ENCODE measurements around the gene JHY.

The JHY gene

DNA sequence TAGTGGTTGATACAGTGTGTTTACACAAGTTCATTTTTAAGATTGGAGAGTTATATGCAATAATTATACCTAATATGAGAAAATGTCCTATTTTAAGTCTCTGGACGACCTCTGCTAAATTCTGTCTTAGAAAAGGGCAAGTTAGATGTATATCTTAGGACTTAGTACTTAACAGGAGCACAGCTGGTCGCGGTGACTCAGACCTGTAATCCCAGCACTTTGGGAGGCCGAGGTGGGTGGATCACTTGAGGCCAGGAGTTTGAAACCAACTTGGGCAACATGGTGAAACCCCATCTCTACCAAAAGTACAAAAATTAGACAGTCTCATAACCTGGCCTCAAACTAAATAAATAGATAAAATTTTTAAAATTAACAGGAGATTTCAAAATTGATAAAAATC, 71.9 kb downstream of the JHY start:
- Histone ChIP-seq H3K36me3 (ENCODE audit: insufficient read depth, low read length) (no peaks in the 10 kb centered on the region), H3K27me3 (ENCODE audit: insufficient read depth, low read length, poor library complexity) (peaks cover 16% of the 10 kb centered on the region), H3K79me2 (ENCODE audit: insufficient read depth, low read length) (no peaks in the 10 kb centered on the region), H4K20me1 (ENCODE audit: insufficient read depth, low read length) (no peaks in the 10 kb centered on the region), H2AFZ (ENCODE audit: low read depth, low read length) (no peak overlapping the region), H3K27ac (ENCODE audit: low read length) (no peak overlapping the region), H3K4me3 (ENCODE audit: low read depth in 1 of 2, low read length in 2 of 2) (no peak overlapping the region), H3K4me1 (ENCODE audit: insufficient read depth, low read length) (no peaks in the 10 kb centered on the region), H3K9me3 (ENCODE audit: insufficient read depth, low read length, severe bottlenecking) (no peaks in the 10 kb centered on the region), H3K9ac (ENCODE audit: low read depth, low read length) (no peak overlapping the region), H3K4me2 (ENCODE audit: insufficient read depth, low read length) (no peak overlapping the region)
- TF ChIP-seq, protein P1, sequence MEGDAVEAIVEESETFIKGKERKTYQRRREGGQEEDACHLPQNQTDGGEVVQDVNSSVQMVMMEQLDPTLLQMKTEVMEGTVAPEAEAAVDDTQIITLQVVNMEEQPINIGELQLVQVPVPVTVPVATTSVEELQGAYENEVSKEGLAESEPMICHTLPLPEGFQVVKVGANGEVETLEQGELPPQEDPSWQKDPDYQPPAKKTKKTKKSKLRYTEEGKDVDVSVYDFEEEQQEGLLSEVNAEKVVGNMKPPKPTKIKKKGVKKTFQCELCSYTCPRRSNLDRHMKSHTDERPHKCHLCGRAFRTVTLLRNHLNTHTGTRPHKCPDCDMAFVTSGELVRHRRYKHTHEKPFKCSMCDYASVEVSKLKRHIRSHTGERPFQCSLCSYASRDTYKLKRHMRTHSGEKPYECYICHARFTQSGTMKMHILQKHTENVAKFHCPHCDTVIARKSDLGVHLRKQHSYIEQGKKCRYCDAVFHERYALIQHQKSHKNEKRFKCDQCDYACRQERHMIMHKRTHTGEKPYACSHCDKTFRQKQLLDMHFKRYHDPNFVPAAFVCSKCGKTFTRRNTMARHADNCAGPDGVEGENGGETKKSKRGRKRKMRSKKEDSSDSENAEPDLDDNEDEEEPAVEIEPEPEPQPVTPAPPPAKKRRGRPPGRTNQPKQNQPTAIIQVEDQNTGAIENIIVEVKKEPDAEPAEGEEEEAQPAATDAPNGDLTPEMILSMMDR (IDR thresholded peaks at IDR 0.05; ENCODE audit: borderline replicate concordance, extremely low read depth, low read length, poor library complexity, severe bottlenecking): no peak
- no peak for TF ChIP-seq EZH2 (IDR thresholded peaks at IDR 0.05; ENCODE audit: borderline replicate concordance, low read depth, low read length, severe bottlenecking)
- no peak for ATAC-seq (ENCODE audit: insufficient read depth, low read depth)
- no peak for DNase-seq

- Histone ChIP-seq H3K27ac (ENCODE audit: low read length) (no peak overlapping the region), H3K4me1 (ENCODE audit: insufficient read depth, low read length) (no peaks in the 10 kb centered on the region), H4K20me1 (ENCODE audit: insufficient read depth, low read length) (no peaks in the 10 kb centered on the region), H3K79me2 (ENCODE audit: insufficient read depth, low read length) (no peaks in the 10 kb centered on the region), H3K36me3 (ENCODE audit: insufficient read depth, low read length) (no peaks in the 10 kb centered on the region), H3K4me3 (ENCODE audit: low read depth in 1 of 2, low read length in 2 of 2) (no peak overlapping the region), H3K4me2 (ENCODE audit: insufficient read depth, low read length) (no peak overlapping the region), H3K9me3 (ENCODE audit: insufficient read depth, low read length, severe bottlenecking) (no peaks in the 10 kb centered on the region), H2AFZ (ENCODE audit: low read depth, low read length) (no peak overlapping the region), H3K27me3 (ENCODE audit: insufficient read depth, low read length, poor library complexity) (peaks cover 16% of the 10 kb centered on the region), H3K9ac (ENCODE audit: low read depth, low read length) (no peak overlapping the region)
- TF ChIP-seq, protein P1 (IDR thresholded peaks at IDR 0.05; ENCODE audit: borderline replicate concordance, extremely low read depth, low read length, poor library complexity, severe bottlenecking): no peak
- TF ChIP-seq EZH2 (IDR thresholded peaks at IDR 0.05; ENCODE audit: borderline replicate concordance, low read depth, low read length, severe bottlenecking): no peak
- ATAC-seq (ENCODE audit: insufficient read depth, low read depth): no peak
- no peak for DNase-seq
These were observed 81.4 kb downstream of the JHY start for GRCh38 chr11:122963961-122964360.

GRCh38 chr11:122976061-122976733, 93.6 kb downstream of the JHY start:
- no peak for TF ChIP-seq EZH2 (IDR thresholded peaks at IDR 0.05; ENCODE audit: borderline replicate concordance, low read depth, low read length, severe bottlenecking)
- no peak for DNase-seq
- Histone ChIP-seq H3K27me3 (ENCODE audit: insufficient read depth, low read length, poor library complexity) (peaks cover 13% of the 10 kb centered on the region), H2AFZ (ENCODE audit: low read depth, low read length) (no peak overlapping the region), H3K4me2 (ENCODE audit: insufficient read depth, low read length) (no peak overlapping the region), H3K4me1 (ENCODE audit: insufficient read depth, low read length) (no peaks in the 10 kb centered on the region), H3K9ac (ENCODE audit: low read depth, low read length) (no peak overlapping the region), H3K9me3 (ENCODE audit: insufficient read depth, low read length, severe bottlenecking) (no peaks in the 10 kb centered on the region), H4K20me1 (ENCODE audit: insufficient read depth, low read length) (peaks cover 5% of the 10 kb centered on the region), H3K36me3 (ENCODE audit: insufficient read depth, low read length) (no peaks in the 10 kb centered on the region), H3K4me3 (ENCODE audit: low read depth in 1 of 2, low read length in 2 of 2) (no peak overlapping the region), H3K79me2 (ENCODE audit: insufficient read depth, low read length) (no peaks in the 10 kb centered on the region), H3K27ac (ENCODE audit: low read length) (no peak overlapping the region)
- no peak for ATAC-seq (ENCODE audit: insufficient read depth, low read depth)

DNA sequence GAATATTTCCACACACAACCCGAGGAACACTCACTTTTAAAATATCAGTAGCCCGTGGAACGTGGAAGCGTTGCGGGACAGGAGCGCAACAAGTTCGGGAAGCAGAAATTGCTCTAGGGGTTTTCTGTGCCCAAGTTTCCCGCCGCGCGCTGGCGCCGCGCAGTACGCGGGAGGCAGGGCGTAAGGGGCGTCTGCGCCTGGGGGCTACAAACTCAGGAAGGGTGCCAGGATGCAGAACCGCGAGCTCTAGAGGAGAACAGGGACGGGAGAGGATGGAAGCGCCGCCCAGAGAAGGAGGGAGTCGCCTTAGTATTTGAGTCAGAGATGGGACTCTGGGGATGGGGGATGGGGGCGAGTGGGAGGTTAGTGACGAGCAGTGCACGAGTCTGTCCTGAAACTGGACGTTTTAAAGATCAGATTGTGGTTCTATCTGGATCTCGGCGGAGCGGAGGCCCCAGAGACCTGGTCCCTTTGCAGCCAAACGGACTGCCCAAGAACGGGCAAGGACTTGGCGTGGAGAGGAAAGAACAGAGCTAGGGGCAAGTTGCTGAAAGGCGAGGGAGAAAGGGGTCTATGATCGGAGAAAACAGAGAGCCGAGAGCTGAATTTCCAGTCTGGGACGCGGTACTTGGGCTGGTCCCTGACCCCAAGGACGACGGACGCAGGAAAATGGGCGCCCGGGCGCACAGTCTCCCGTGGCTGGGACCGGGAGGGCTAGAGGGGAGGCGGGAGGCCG, 94.3 kb downstream of the JHY start:
- H3K9me3 ChIP-seq (ENCODE audit: insufficient read depth, low read length, severe bottlenecking): no peaks in the 10 kb centered on the region
- no peak overlapping the region for H3K4me3 ChIP-seq (ENCODE audit: low read depth in 1 of 2, low read length in 2 of 2)
- H3K9ac ChIP-seq (ENCODE audit: low read depth, low read length): no peak overlapping the region
- H4K20me1 ChIP-seq (ENCODE audit: insufficient read depth, low read length): peaks cover 9% of the 10 kb centered on the region
- no peaks in the 10 kb centered on the region for H3K79me2 ChIP-seq (ENCODE audit: insufficient read depth, low read length)
- no peak overlapping the region for H2AFZ ChIP-seq (ENCODE audit: low read depth, low read length)
- H3K36me3 ChIP-seq (ENCODE audit: insufficient read depth, low read length): no peaks in the 10 kb centered on the region
- H3K27ac ChIP-seq (ENCODE audit: low read length): no peak overlapping the region
- no peak for TF ChIP-seq EZH2 (IDR thresholded peaks at IDR 0.05; ENCODE audit: borderline replicate concordance, low read depth, low read length, severe bottlenecking)
- TF ChIP-seq, protein P1 (IDR thresholded peaks at IDR 0.05; ENCODE audit: borderline replicate concordance, extremely low read depth, low read length, poor library complexity, severe bottlenecking): no peak
- H3K27me3 ChIP-seq (ENCODE audit: insufficient read depth, low read length, poor library complexity): peaks cover 13% of the 10 kb centered on the region
- ATAC-seq (ENCODE audit: insufficient read depth, low read depth) (no peak), DNase-seq (no peak)
- no peak overlapping the region for H3K4me2 ChIP-seq (ENCODE audit: insufficient read depth, low read length)
- H3K4me1 ChIP-seq (ENCODE audit: insufficient read depth, low read length): no peaks in the 10 kb centered on the region

All from DND-41 (cell line).